ENCODE data around the gene CAMKMT. TPM values are rescaled to one million over a fixed set of nuclear protein-coding genes. Genes with fewer than 3 reads are reported as not detected.
A peak's percentile ranks its signal among the peaks of the same experiment; 100 is the strongest.

The CAMKMT gene
- total RNA-seq, 1 donor from 2014 or later, result 6.1 TPM

DNA sequence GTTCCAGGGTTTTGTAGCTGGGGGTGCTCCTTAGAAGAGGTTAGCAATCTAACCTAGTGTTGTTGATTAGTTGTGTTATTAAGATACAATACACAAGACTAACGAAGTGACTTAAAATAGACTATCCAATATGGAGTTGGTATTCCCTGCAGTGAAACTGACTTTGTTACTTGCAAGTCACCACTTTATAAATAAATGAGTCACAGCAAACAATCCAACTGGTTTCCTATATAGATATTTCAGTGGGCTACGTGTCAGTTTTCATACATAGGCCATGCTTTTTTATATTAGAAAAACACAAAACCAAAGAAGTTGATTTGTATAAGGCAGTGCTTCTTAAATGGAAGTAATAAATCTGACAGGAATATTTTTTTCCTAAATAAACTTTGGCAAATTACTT, 274.0 kb downstream of the CAMKMT start:
- peak; percentile 2 for DNase-seq (ENCODE audit: extremely low read depth, low read depth, low spot score)

DNA sequence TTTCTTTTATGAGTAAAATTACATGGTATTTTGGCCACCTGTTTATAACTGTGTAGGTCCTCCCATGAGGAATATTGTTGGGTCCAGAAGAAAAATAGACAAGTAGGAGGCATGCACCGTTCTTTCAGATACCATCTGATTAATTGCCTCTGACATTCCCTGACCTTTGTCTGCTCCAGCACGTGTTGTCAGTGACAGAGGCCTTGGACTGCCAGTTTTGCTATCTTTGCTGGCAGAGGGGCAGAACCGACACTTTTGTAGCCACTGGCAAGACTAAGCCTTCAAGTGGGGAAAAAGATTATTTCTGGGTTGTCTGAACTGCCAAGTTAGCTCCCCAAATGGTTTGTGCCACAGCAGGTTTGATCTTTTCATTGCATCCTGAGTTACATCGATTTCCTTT, 276.9 kb downstream of the CAMKMT start:
- DNase-seq (ENCODE audit: extremely low read depth, low read depth, low spot score), result no peak

DNA sequence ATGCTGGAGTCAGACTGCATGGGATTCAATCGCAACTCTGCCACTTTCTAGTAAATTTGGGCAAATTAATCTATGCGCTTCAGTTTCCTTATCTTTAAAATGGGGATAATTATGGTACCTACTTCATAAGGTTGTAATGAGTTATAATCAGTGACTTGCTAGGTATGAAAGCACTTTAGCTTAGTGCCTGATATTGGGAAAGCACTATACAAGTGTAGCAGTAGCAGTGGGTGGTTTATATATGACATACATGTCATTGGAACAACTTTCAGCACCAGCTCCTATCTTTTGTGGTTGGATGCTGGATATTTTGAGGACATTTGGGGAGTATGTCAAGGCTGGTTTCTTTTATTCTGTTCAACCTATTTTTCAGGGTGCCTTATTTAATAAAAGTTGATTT, 277.7 kb downstream of the CAMKMT start:
- no peak for DNase-seq (ENCODE audit: extremely low read depth, low read depth, low spot score)

DNA sequence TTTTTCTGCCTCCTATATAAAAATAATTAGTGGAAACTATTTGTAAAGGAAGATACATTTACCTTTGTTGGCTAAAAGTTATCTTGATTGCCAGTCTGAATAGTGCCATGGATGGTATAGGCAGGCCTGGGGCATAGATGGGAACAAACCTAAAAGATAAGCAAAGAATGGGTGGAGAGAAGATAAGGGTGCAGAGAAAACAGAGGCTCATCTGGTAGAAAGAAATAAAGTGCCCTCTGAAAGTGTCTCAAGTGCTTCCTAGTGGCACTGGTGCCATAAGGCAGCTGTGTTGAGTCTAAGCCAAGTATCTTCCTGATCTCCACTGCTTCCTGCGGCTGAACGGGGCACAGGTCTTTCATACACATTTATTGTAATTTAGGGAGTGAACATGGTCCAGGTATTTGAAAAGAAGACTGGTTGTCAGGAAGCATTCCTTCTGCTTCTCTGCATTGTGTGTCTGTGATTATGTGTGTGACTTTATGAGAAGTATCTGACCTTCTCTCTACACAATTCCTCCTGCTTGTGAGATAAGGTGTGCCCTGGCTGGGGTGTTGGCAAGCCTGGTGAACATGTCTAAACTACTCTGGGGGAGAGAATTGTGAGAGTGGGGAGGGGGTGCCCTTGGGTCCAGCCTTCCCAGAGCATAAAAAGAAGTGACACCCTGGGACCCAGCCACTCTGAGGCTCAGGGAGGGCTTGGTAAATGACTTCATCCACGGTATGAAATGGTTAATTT, 280.5 kb downstream of the CAMKMT start:
- no peak for DNase-seq (ENCODE audit: extremely low read depth, low read depth, low spot score)

DNA sequence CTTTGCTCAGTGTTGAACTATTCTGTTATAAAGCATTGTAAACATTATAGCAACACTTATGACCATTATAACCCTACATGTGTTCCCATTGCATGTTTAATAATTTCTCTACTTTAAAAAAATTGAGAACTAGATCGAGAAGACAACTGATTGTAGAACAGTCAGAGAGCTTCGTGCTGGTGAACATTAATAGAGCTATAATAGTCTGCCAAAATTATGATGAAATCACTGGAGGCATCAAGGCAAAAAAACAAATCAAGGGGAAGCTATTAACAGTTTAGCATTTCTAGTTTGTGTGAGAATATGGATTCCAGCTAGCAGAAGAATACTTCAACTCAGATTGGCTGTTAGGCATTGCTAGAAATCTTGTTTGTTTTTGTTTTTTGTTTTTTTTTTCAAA, 284.2 kb downstream of the CAMKMT start:
- DNase-seq (ENCODE audit: extremely low read depth, low read depth, low spot score), result no peak

DNA sequence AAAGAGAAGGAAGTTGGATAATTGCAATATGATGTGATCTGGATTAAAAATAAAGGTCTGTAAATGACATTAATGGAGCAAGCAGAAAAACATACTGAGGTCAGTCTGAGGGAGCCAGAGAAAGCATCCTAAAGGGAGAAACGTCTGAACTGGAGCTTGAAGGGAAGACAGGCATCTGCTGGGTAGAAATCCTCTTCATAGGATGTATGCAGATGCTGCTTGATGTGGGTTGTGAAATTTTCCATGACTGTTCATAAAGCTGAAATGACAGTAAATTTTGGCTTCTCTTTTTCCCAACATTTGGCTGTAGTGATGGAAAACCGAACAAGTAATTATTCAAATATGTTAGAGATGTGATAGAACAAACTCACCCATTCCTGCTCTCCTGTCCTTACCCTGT, 287.6 kb downstream of the CAMKMT start:
- DNase-seq (ENCODE audit: extremely low read depth, low read depth, low spot score), result no peak

DNA sequence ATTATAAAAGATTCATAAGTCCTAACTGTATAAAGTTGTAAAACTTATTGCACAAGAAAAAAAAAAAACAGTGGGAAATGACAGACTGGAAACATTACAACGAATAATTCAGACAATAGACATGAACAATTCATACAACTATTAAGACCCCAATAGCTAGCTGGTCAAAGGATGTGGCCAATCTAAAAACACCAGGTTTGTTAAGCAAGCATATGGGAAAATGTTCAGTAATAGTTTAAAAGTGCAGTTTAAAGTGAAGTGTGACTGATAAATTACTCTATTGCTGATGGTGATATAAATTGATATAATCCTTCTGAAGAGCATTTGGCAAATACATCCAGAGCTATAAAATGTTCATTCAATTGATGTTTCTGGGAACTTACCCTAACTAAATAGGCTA, 289.0 kb downstream of the CAMKMT start:
- no peak for DNase-seq (ENCODE audit: extremely low read depth, low read depth, low spot score)

DNA sequence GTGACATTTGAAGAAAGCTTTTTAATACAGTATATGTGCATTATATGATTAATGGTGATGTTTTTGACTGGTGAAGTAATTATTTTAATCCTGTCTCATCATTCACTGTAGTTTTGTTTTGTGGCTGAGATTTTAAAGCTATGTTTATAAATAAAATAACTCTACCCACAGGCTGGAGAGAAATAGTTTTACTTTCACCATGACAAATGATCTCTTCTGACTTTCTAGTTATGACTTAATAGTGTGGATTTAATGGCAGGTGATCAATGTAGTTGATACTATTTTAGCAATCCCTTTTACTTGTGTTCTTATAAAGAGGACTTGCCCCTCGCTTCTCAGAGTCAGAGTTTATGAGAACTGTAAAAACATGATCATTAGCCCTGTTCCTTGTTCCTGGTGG, 290.2 kb downstream of the CAMKMT start:
- DNase-seq (ENCODE audit: extremely low read depth, low read depth, low spot score), result no peak

DNA sequence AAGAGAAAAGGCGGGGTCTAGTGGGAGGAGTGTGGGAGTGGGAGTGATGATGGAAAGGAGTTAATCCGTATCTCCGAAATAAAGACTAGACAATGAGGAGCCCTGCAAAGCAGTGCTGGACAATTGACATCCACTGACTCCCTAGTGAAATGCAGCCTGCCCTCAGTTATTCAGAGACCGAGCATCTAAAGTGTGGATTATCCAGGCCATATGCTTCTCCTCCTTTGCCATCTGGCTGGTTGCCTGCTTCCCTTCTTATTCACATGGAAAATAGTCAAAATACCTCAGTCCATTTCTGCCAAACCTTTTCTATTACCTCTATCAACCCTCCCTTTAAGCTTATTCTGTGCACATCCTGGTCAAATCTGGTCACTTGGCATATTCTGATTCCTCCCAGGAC, 291.0 kb downstream of the CAMKMT start:
- no peak for DNase-seq (ENCODE audit: extremely low read depth, low read depth, low spot score)

DNA sequence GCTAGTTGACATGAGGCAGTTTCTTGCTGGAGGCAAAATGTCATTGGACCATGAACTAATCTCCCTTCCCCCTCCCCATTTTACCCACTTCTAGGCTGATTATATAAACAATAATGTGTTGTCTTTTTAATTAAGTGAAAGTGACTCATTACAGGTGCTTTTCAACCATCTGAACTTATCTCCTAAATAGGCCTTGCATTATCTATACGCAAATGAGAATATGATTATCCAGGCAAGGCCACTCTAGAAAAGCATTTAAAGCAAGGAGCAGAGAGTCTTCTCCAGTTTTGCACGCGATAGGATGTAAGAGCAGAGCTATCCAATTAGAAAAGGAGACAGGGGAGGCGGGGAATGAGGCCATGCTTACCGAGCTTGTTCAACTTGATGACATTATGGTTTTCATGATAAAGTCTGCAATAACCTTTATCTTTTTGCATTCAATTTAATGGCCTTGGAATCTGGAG, 293.7 kb downstream of the CAMKMT start:
- DNase-seq (ENCODE audit: extremely low read depth, low read depth, low spot score), result no peak

DNA sequence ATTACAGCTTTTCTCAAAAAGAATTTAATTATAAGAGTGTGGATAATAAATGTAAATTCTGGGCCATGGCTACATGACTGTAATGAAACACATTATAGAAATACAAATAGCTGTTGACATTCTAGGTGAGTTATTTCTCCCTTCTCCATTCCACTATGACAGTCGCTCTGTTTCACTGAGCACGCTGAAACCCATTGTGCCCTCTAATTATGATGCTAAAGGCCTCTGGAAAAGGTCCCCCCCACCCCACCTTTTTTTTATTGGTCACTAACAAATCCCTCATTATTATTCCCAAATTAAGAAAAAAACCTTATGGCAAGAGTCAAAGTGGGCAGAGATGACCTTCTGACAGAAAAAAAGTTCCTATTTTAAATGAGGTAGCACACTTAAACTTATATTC, 294.7 kb downstream of the CAMKMT start:
- DNase-seq (ENCODE audit: extremely low read depth, low read depth, low spot score), result no peak

DNA sequence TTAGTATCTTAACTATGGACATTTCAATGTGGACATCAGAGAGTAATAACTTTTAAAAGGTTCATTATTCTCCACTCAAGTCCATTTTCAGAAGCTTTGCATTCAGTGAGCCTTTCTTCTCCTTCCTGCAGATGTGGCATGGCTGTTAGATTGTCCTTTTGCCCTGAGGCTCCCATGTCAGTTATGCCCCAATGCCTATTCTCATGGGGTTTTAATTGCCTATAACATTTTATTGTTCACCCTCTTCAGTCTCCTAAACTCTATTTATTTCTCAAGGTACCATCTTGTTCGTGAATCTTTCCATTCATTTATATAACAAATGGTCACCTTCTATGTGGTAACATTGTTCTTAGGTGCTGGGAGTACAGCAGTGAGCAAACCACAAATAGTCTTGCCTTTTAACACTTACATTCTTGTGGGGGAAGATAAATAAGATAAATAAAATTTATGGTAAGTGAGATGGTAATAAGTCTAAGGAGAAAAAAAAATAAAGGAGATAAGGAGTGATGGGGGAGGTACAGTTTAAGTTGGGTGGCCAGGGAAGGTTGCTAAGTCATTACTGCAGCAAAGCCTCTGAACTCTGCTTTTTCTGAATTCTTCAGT, 301.8 kb downstream of the CAMKMT start:
- no peak for DNase-seq (ENCODE audit: extremely low read depth, low read depth, low spot score)

DNA sequence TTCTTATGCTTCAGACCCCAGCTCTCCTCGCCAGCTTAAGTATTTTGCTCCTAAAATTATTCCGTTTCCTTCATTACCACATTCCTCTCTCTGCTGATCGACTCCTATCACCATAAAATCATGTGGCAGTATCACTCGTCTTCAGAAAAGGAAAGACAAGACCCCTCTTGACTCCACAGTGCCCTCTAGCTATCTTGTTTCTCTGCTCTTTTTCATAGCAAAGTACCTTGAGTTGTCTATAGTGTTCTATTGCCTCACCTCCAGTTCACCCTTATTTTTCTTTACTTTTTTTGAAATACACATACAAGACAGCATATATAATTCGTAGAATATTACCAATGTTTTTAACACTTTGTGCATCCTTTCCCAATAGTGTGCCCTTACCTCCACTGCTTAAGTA, 306.6 kb downstream of the CAMKMT start:
- no peak for DNase-seq (ENCODE audit: extremely low read depth, low read depth, low spot score)

DNA sequence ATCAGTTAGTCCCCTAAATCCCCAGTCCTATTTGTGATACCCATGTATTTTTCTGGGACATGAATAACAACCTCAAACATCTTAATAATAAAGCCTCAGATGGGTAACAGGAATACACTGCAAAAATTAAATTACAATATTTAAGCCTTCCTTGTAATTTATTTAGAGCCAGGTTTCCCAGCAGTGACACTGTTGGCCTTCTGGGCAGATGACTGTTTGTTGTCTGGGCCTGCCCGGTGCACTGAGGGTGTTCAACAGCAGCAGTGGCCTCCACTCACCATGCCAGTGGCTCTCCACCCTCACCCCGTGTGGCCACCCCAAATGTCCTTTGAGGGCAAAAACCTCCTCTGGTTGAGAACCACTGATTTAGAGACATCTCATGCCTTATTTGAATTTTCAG, 309.5 kb downstream of the CAMKMT start:
- DNase-seq (ENCODE audit: extremely low read depth, low read depth, low spot score), result no peak

DNA sequence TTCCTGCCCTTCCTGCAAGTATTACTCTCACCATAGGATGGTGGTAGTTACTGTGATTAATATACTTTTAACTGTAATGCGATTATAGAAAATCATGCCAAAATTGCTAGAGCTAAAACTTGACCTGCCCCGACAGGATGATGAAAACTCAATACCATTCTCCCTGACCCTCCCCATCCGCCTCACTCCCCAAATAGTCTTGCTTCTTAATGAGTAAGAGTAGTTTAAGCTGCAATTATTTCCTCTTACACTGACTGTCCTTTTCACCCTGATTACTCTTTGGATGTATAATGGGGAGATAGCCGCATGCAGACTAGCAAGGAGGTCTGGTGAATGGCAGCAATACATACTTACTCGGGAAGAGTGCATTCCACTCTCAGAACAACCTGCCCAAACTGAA, 310.2 kb downstream of the CAMKMT start:
- no peak for DNase-seq (ENCODE audit: extremely low read depth, low read depth, low spot score)

DNA sequence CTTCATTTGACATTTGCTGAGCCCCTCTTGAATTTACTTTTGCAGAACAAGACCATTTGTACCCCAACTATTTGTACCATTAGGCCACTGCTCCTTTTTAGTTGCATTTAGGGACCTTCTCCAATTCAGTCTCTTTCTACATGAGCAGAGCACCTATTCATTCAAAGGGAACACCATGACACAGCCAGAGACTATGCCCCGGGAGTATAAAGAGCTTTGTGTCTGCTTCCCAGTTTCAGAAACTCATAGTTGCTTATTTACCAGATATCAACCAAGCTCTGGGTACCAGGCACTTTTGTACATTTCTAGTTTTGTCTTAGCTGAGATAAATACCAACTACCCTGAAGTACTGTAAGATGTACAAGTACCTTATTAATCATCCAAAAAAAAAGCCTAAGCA, 310.7 kb downstream of the CAMKMT start:
- no peak for DNase-seq (ENCODE audit: extremely low read depth, low read depth, low spot score)

DNA sequence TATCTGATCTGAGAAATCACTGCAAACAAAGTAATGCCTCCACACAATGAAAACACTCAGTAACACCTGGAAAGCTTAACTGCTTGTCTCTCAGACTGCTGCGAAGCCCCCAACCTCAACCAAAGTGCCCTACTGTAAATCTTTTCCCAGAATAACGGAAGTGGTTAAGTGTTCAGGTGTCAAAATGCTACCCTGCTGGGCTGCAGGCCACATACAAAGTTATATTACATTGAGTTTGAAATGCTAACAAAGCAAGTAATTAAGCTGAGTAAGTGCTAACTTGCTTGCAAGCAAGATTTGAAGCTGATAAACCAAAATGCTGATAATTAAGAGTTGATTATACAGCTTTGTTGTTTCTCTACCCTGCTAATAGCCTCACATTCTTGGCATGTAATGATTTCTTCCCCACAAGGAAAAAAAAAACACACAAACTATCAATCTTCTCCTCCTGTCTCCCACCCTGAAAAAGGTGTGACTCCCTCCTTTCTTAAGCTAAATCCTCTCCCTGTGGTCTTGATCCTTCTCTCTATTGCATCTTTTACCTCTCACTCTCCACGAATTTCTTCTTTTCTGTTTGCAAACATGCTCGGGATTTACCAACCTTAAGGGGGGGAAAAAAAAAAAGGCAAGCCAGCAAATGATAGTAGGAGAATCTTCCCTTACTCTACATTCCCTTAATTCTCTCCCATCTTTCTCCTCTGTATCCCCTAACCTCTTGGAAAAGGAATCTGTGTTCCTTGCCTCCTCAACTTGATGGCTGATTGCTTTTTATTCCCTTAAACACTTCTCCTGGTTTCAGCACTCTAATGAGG, 312.9 kb downstream of the CAMKMT start:
- DNase-seq (ENCODE audit: extremely low read depth, low read depth, low spot score), result no peak

DNA sequence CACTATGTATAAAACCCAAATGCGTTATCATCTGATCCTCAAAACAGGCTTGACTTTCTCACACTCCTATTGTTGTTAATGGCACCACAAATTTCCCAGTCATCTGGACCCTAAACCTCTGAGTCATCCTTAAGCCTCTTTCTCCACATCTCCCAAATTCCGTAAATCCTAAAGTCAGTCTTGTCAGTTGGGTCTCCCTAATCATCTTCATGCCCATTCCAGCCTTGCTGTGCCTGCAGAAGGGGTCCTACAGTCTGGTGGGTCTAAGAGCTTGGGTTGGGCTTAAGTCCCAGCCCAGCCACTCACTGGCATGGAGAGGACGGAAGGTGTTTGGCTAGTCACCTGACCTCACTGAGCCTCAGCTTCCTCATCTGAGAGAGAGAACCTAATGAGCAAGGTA, 314.6 kb downstream of the CAMKMT start:
- no peak for DNase-seq (ENCODE audit: extremely low read depth, low read depth, low spot score)

DNA sequence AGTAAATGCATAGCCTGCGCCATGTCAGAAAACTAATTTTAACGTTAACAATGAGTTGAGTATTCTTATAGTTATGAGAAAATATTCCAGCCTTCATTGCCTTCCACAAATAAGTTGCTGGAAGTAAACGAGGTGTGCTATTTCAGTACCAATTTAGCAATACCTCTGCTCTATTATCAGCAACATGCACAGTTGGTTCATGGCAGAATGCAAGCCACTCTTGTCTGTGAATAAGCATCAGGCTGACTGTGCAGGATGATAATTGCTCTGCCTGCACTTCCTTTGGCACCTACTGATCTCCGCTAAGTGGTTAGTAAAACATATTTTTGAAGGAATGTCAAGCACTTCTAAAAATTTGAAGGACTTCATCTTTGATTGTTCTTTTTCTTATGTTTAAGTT, 317.8 kb downstream of the CAMKMT start:
- DNase-seq (ENCODE audit: extremely low read depth, low read depth, low spot score), result no peak

DNA sequence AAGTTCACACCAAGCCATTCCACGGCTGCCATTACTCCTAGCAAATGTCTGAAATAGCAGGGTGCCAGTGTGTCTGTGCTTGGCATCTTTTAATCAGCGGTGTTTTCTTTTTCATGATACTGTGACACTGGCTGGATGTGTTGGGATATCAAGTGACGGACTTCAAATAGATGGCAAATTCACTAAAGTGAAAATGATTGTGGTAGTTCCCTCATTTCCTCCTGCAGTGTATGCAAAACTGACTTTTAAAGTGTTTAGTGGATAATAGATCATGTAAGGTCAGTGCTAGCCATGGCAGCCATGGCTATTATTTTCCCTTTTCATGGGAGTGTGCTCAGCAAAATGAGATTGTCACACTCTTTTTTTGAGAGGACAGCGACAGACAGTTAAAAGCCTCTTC, 318.2 kb downstream of the CAMKMT start:
- DNase-seq (ENCODE audit: extremely low read depth, low read depth, low spot score), result no peak

DNA sequence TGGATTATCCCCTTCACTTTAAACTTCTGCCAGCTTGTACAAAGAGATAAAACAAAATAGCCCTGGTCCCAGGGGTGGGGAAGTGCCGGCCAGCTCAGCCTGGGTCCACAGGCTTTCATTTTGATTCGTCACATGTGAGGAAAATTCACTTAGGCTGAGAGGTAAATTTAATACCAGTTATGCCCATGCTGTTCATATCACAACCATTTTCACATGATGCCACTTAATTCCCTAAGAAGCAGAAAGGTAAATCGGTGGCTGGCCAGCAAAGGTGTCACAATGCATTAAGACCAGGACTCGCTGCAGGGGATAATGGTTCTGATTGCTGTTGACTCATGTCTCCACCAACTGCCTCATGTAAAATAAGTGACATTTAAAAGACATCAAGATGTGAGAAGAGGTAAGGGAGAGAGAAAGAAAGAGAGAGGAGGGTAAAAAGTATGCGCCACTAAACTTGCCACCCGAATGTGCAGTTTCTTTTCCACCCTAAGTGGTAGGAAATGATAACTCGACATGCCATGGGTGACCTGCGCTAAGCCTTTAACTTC, 318.8 kb downstream of the CAMKMT start:
- no peak for DNase-seq (ENCODE audit: extremely low read depth, low read depth, low spot score)
